GM19395 (cell line): ENCODE results near the gene RTP5.
"Not testable (repeated sequence)": the region's sequence is repeated elsewhere in the genome, so short reads cannot be mapped to it uniquely, and the experiment has no call there.

Experiments used
- ATAC-seq: cut with Tn5 transposase; IDR thresholded peaks from one replicate; pipeline ENCODE4 v1.9.1; 2021; ENCODE audit warnings: mild to moderate bottlenecking, moderate library complexity; ENCODE audit not compliant: unreplicated experiment

The RTP5 gene

DNA sequence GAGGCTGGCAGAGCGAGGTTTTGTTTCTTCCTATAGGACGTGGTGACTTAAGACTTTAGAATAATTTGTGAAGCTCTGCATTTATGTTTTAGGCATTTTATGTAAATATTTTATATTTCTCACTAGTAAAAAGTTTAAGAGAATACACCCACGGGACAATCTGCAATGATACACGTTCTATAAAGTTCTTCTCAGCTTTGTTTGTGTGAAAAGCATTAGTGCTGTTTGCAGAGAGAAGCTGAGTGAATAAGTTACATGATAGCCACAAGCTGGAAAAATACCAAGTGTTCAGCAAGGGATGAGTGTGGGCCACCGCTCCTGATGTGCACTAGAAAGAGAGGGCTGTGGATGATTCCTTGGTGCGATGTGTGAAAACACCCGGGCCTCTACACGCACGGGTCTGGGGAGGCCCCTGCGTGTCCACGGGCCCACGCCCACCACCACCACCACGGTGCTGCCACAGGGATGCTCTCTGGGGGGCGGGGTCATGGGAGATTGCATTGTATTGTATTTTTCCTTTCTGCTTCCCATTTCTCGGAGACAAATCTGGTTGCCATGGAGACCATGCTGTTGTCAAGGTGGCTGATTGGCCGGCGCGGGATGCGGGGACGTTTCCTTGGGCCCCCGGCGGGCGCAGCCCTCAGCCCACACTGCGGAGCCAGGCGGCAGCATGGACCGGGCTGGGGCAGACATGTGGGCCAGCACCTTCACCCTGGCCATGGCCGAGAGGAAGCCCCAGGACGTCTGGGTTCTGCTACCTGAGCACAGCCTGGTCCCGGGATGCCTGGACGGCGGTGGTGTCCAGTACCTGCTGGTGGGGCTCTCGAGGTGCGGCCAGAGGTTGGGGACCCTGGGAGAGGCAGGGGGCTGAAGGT lies at the start of gene RTP5:
Gene RTP5 (plus strand): TSS at position 643 of the 875 bp plus-strand sequence. CDS start 28 bp downstream, at position 671.
- ATAC-seq, result no peak

- not testable (repeated sequence) for ATAC-seq
Measured at GRCh38 chr2:241819947-241820624, 49.4 kb upstream of the RTP5 start.

- ATAC-seq, result no peak
Measured at GRCh38 chr2:241820625-241821384, 48.7 kb upstream of the RTP5 start.

GRCh38 chr2:241821460-241822263 lies 47.9 kb upstream of the RTP5 start:
- ATAC-seq, result no peak

DNA sequence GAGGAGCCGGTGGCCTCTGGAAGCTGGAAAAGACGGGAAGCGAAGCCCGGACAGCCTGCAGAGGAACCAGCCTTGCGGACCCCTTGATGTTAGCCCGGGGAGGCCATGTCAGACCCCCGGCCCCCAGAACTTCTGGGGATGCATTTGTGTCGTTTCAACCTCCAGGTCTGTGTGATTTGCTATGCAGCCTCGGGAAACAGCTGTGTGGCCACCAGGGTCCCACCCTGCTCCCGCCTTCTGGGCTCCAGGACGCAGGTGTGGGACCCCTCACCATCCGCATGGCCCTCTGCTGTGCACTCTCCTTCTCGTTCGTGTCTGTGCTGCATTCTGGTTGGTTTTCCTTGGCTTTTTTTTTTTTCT lies 47.3 kb upstream of the RTP5 start:
- no peak for ATAC-seq

DNA sequence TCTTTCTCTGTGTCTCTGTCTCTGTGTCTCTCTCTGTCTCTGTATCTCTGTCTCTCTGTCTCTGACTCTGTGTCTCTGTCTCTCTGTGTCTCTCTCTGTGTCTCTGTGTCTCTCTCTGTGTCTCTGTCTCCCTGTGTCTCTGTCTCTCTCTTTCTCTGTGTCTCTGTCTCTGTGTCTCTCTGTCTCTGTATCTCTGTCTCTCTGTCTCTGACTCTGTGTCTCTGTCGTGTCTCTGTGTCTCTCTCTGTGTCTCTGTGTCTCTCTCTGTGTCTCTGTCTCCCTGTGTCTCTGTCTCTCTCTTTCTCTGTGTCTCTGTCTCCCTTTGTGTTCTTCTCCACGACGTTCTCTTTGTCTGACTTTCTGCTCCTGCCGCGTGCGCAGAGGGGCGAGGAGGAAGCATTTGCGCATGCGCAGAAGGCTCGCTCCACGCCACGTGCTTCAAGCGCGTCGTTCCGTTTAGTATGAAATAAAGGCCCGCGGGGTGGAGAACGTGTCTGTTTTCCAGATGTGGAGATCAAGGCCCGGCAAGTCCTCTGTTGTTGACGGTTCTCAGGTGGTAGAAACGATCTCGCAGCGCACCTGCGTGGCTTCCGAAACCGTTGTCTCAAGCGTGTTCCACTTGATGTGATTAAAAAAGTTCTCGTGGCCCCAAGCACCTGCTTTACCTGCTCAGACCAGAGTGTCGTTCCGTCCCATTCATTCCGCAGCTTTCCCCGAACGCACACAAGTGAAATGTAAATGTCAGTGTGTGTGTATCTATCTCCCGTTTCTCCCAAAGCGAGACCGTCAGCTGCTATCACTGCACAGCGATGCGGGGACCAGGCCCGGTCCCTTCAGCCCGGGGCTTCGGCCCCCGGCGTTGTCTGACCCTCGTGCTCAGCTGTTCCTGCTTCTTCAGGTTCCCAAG lies 45.7 kb upstream of the RTP5 start:
- not testable (repeated sequence) for ATAC-seq

GRCh38 chr2:241827394-241827793 lies 42.1 kb upstream of the RTP5 start:
- ATAC-seq, result no peak

GRCh38 chr2:241833101-241833663 lies 36.3 kb upstream of the RTP5 start:
- no peak for ATAC-seq

GRCh38 chr2:241833756-241834526 lies 35.6 kb upstream of the RTP5 start:
- ATAC-seq, result not testable (repeated sequence)

- ATAC-seq, result no peak
Measured at GRCh38 chr2:241834527-241835210, 34.9 kb upstream of the RTP5 start.

GRCh38 chr2:241835611-241836010 lies 33.9 kb upstream of the RTP5 start:
- ATAC-seq, result no peak

- ATAC-seq, result no peak
Measured at GRCh38 chr2:241836292-241836691, 33.2 kb upstream of the RTP5 start.

DNA sequence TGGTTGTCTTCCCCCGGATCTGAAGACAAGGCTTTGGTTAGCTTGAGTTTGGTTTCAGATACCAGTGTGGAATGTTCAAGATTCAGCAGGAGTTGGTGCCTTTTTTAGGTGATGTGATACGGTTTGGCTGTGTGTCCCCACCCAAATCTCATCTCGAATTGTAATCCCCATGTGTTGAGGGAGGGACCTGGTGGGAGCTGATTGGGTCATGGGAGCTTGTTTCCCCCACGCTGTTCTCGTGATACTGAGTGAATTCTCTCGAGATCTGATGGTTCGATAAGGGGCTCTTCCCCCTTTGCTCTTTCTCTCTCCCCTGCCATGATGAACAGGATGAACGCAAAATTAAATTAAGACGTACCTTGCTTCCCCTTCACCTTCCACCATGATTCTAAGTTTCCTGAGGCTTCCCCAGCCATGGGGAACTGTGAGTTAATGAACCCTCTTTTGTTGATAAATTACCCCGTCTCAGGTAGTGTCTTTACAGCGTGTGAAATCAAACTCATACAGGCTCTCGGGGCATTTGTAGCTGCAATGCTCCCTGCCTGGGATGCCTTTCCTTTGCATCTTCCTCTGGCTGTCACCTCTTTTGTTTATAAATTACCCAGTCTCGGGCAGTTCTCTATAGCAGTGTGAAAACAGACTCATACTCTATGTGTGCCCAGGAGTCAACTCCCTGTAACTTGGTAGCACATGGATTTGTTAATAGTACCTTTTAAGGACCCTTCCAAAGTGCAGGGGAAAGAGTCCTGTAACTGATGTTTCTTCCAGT lies 32.1 kb upstream of the RTP5 start:
- no peak for ATAC-seq

DNA sequence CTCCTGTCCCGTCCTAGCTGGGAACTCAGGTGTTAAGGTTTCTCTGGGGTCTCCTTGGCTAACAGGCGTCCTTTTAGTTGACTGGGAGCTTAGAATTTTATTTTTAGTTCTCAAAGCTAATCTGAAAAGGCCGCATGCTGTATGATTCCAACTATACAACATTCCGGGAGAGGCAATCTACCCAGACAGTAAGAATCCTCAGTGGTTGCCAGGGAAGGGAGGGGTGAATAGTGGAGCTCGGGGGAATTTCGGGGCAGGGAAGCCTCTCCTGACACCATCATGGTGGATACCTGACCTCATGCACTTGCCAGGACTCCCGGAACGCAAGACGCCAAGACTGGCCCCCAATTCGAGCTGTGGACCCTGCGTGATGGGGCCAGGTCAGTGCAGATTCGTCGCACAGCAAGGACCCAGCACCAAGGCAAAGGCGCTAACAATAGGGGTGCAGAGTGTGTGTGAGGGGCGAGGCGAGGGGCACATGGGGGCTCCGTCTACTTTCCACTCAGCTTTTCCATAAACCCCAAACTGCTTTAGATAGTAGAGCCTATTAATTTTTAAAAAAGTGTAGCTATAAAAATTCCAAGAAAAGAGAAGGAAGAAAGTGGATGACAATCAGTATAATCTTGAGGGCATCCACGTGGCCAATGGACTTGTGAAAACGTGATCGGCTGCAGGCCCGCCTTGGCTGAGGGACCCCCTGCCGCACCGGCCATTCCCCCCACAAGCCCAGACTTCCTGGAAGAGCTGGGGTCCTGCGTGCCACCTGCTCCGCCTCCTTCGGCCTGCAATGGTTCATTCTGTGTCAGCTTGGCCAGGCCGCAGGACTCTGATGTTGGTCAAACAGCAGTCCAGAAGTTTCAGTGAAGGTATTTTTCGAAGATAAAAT lies 28.1 kb upstream of the RTP5 start:
- ATAC-seq, result no peak

DNA sequence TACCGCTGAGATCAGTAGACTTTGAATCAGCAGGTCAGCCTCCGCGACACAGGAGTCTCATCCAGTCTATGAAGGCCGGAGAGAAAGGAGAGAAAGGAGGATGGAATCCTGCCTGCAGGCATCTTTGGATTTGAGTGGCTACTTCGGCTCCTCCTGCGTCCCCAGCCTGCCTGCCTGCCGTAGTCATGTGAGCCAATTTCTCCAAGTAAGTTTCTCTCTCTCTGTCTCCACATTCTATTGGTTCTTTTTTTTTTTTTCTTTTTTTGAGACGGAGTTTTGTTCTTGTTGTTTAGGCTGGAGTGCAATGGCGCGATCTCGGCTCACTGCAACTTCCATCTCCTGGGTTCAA lies 27.5 kb upstream of the RTP5 start:
- no peak for ATAC-seq

- ATAC-seq, result peak; percentile 56
Measured at GRCh38 chr2:241842620-241843211, 26.8 kb upstream of the RTP5 start.
